Measurements from ENCODE around the gene CPT2. TPM values are rescaled to one million over a fixed set of nuclear protein-coding genes. Genes with fewer than 3 reads are reported as not detected.

CPT2 gene
- total and polyA plus RNA-seq, 2 donors (not counting 1 experiment from before 2014, with no cell fraction given) = 17.2 to 18.3 TPM

GRCh38 chr1:53262000-53262399 lies 65.4 kb downstream of the CPT2 start:
- H3K9ac ChIP-seq (ENCODE audit: insufficient read depth, low read length) = no peak overlapping the region

More at GRCh38 chr1:53262000-53262399, 65.4 kb downstream of the CPT2 start:
- Histone ChIP-seq H3K4me2 (ENCODE audit: extremely low read depth, insufficient read depth, low read length) (no peak overlapping the region), H3K27ac (ENCODE audit: insufficient read depth, low read length) (no peak overlapping the region), H3K9me3 (ENCODE audit: control insufficient read depth, insufficient read depth, low read depth, low read length) (no peaks in the 10 kb centered on the region), H3K4me3 (replicated peaks in 1 of 4; ENCODE audit: control extremely low read depth in 1 of 4, insufficient read depth in 1 of 4, low read depth in 3 of 4, low read length in 4 of 4) (no peak overlapping the region), H3K4me1 (ENCODE audit: control insufficient read depth, extremely low read depth, insufficient read depth, low read length) (no peaks in the 10 kb centered on the region), H3K79me2 (ENCODE audit: control insufficient read depth, insufficient read depth, low read length) (no peaks in the 10 kb centered on the region), H3K27me3 (ENCODE audit: control insufficient read depth, insufficient read depth, low read length) (no peaks in the 10 kb centered on the region), H4K20me1 (ENCODE audit: control insufficient read depth, extremely low read depth, insufficient read depth, low read length) (no peaks in the 10 kb centered on the region), H2AFZ (ENCODE audit: low read length) (no peak overlapping the region), H3K36me3 (ENCODE audit: control insufficient read depth, insufficient read depth, low read length) (peaks cover 7% of the 10 kb centered on the region)
- DNase-seq (ENCODE audit: low read depth in 2 of 2) = no peak
- TF ChIP-seq CTCF (conservative IDR thresholded peaks at IDR 0.05 in 1 of 2, IDR thresholded peaks at IDR 0.05 in 1 of 2; ENCODE audit: low read depth in 1 of 2, low read length in 2 of 2) (no peak), EZH2 (IDR thresholded peaks at IDR 0.05; ENCODE audit: low read length, missing control alignments) (no peak)

Other genes with a start within 250 kb of the CPT2 start
- 49.7 and 67.5 TPM in 2 replicates for gene PODN, start 134.6 kb upstream of the CPT2 start, total RNA-seq
- gene PODN, start 134.6 kb upstream of the CPT2 start, polyA plus RNA-seq = 21.8 and 31.6 TPM in 2 replicates
- gene SLC1A7, start 54.2 kb upstream of the CPT2 start, total RNA-seq = 0.26 and 0.33 TPM in 2 replicates
- gene SLC1A7, start 54.2 kb upstream of the CPT2 start, polyA plus RNA-seq = 0.09 and 0.15 TPM in 2 replicates
- gene CZIB, start 23.8 kb downstream of the CPT2 start, total RNA-seq = 56.5 and 60.6 TPM in 2 replicates
- gene CZIB, start 23.8 kb downstream of the CPT2 start, polyA plus RNA-seq = 73.1 and 99.4 TPM in 2 replicates
- 33.0 and 35.2 TPM in 2 replicates for gene MAGOH, start 41.7 kb downstream of the CPT2 start, total RNA-seq
- gene MAGOH, start 41.7 kb downstream of the CPT2 start, polyA plus RNA-seq = 34.5 and 45.5 TPM in 2 replicates
- gene LRP8, start 131.2 kb downstream of the CPT2 start, total RNA-seq = 3.1 and 8.4 TPM in 2 replicates
- 10.3 and 21.3 TPM in 2 replicates for gene LRP8, start 131.2 kb downstream of the CPT2 start, polyA plus RNA-seq